ENCODE measurements around the gene BST1.
A peak's percentile ranks its signal among the peaks of the same experiment; 100 is the strongest.

BST1 gene

GRCh38 chr4:15702941-15703403, at the start of gene BST1:
BST1 (plus strand) TSS chr4:15703065; CDS start chr4:15703145, 80 bp downstream.
- DNase-seq, result no peak

GRCh38 chr4:15653420-15653819, 49.4 kb upstream of the BST1 start:
- no peak for DNase-seq

GRCh38 chr4:15653864-15654592, 48.8 kb upstream of the BST1 start:
- DNase-seq, result peak; percentile 23

- DNase-seq, result no peak
Measured at GRCh38 chr4:15654593-15655222, 48.2 kb upstream of the BST1 start.

GRCh38 chr4:15655223-15656037, 47.4 kb upstream of the BST1 start, which contains the start of gene FBXL5:
FBXL5 (minus strand) TSS chr4:15655357; CDS start chr4:15655287, 70 bp downstream.
- peak; percentile 48 for DNase-seq

GRCh38 chr4:15656038-15656470, 46.8 kb upstream of the BST1 start:
- no peak for DNase-seq

- DNase-seq, result no peak
Measured at GRCh38 chr4:15657366-15657765, 45.5 kb upstream of the BST1 start.

GRCh38 chr4:15658136-15658770, 44.6 kb upstream of the BST1 start:
- DNase-seq, result no peak

GRCh38 chr4:15658781-15659180, 44.1 kb upstream of the BST1 start:
- DNase-seq, result no peak

GRCh38 chr4:15659768-15660570, 42.9 kb upstream of the BST1 start:
- DNase-seq, result no peak

- no peak for DNase-seq
Measured at GRCh38 chr4:15665753-15666365, 37.0 kb upstream of the BST1 start.

GRCh38 chr4:15667006-15667405, 35.9 kb upstream of the BST1 start:
- no peak for DNase-seq

GRCh38 chr4:15668566-15669435, 34.1 kb upstream of the BST1 start:
- no peak for DNase-seq

- no peak for DNase-seq
Measured at GRCh38 chr4:15670576-15670975, 32.3 kb upstream of the BST1 start.

GRCh38 chr4:15672101-15672500, 30.8 kb upstream of the BST1 start:
- no peak for DNase-seq

GRCh38 chr4:15673337-15673736, 29.5 kb upstream of the BST1 start:
- DNase-seq, result no peak

GRCh38 chr4:15674046-15674445, 28.8 kb upstream of the BST1 start:
- no peak for DNase-seq

GRCh38 chr4:15674926-15675325, 27.9 kb upstream of the BST1 start:
- no peak for DNase-seq

GRCh38 chr4:15675356-15675755, 27.5 kb upstream of the BST1 start:
- no peak for DNase-seq

- DNase-seq, result no peak
Measured at GRCh38 chr4:15676039-15676438, 26.8 kb upstream of the BST1 start.

- no peak for DNase-seq
Measured at GRCh38 chr4:15676899-15677298, 26.0 kb upstream of the BST1 start.
